Neural cell (in vitro differentiated cells): ENCODE data around the gene RNF213.

Experiments used
- EZH2 ChIP-seq: fragments of 200-600, 300-800 bp; shearing (Covaris generic), sonication (generic); IDR thresholded peaks from 2 replicates; pipeline ENCODE4 v1.6.1; 2014; ENCODE audit warnings: antibody characterized with exemption, low read length, borderline replicate concordance, mild to moderate bottlenecking; ENCODE audit not compliant: insufficient read depth, poor library complexity, severe bottlenecking
- MXI1 ChIP-seq: fragments of 450-650 bp; conservative IDR thresholded peaks from 2 replicates; pipeline ENCODE4 v1.6.1; 2014; ENCODE audit warnings: antibody characterized with exemption, mild to moderate bottlenecking; ENCODE audit not compliant: poor library complexity, severe bottlenecking
- TF ChIP-seq, protein P1 (sequence below): fragments of 450-650 bp; IDR thresholded peaks from 2 replicates; pipeline ENCODE4 v1.5.1; 2014; ENCODE audit warnings: antibody characterized with exemption, mild to moderate bottlenecking, moderate library complexity; ENCODE audit not compliant: poor library complexity, severe bottlenecking

GRCh38 chr17:80426671-80427326, 166.1 kb downstream of the RNF213 start:
- TF ChIP-seq, protein P1, sequence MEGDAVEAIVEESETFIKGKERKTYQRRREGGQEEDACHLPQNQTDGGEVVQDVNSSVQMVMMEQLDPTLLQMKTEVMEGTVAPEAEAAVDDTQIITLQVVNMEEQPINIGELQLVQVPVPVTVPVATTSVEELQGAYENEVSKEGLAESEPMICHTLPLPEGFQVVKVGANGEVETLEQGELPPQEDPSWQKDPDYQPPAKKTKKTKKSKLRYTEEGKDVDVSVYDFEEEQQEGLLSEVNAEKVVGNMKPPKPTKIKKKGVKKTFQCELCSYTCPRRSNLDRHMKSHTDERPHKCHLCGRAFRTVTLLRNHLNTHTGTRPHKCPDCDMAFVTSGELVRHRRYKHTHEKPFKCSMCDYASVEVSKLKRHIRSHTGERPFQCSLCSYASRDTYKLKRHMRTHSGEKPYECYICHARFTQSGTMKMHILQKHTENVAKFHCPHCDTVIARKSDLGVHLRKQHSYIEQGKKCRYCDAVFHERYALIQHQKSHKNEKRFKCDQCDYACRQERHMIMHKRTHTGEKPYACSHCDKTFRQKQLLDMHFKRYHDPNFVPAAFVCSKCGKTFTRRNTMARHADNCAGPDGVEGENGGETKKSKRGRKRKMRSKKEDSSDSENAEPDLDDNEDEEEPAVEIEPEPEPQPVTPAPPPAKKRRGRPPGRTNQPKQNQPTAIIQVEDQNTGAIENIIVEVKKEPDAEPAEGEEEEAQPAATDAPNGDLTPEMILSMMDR = peak; percentile 99
- TF ChIP-seq EZH2 = no peak
- no peak for TF ChIP-seq MXI1
